Measurements from ENCODE around the gene GRID1.

GRID1 gene

DNA sequence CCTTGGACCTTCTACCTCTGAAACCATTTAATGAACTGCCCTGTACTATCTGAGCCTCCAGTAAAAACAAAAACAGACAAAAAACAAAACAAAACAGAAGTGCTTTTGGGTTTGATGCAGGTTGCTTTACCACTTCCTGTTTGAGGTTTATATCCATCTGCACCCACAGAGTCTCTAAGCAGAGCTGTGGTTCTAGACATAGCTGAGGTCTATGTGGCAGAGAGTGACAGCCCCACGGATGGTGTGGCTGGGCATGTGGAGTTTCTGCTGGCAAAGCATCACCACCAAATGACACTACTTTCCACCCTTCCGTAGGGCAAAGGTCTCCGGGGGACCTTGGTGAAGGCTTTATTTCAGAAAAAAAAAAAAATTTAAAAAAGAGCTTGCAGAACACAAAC is 754.2 kb downstream of the GRID1 start:
- TF ChIP-seq, protein P1, sequence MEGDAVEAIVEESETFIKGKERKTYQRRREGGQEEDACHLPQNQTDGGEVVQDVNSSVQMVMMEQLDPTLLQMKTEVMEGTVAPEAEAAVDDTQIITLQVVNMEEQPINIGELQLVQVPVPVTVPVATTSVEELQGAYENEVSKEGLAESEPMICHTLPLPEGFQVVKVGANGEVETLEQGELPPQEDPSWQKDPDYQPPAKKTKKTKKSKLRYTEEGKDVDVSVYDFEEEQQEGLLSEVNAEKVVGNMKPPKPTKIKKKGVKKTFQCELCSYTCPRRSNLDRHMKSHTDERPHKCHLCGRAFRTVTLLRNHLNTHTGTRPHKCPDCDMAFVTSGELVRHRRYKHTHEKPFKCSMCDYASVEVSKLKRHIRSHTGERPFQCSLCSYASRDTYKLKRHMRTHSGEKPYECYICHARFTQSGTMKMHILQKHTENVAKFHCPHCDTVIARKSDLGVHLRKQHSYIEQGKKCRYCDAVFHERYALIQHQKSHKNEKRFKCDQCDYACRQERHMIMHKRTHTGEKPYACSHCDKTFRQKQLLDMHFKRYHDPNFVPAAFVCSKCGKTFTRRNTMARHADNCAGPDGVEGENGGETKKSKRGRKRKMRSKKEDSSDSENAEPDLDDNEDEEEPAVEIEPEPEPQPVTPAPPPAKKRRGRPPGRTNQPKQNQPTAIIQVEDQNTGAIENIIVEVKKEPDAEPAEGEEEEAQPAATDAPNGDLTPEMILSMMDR (conservative IDR thresholded peaks at IDR 0.05; ENCODE audit: control insufficient read depth, insufficient read depth, low read depth, low read length) = no peak
- DNase-seq (ENCODE audit: low read depth) = no peak

DNA sequence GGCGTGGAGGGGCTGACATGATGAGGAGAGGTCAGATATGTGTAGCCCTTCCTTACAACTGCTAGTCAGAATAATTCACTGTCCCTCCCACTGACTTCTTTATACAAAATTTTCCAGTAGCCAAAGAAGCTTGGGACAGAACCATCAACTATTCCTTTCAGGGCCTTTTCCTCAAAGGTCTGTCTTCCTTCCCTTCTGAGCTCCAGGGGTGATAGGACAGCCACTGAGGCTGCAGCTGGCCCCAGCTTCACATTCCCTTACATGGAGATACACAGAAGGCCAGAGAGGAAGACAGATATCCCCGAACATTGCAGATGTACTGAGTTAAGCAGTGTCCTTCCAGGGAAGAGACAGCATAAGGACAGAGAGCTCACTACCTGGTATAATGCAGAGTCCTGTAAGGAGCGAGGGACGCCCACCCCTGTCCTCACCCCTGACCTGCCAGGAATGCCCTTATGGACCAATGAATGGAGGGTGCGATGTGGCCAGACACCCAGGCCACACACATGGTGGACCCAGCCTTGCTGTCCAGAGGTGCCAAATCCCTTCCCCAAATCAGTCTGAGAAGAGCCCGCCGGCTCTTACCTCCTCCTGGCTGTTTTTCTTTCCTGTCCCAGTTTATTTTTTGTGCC is 754.7 kb downstream of the GRID1 start:
- TF ChIP-seq, protein P1 (conservative IDR thresholded peaks at IDR 0.05; ENCODE audit: control insufficient read depth, insufficient read depth, low read depth, low read length) = no peak
- no peak for DNase-seq (ENCODE audit: low read depth)
- H3K4me3 ChIP-seq (ENCODE audit: control insufficient read depth, low read depth, low read length) = no peak overlapping the region

More for the DNA sequence above, 754.2 kb downstream of the GRID1 start:
- H3K4me3 ChIP-seq (ENCODE audit: control insufficient read depth, low read depth, low read length) = no peak overlapping the region

DNA sequence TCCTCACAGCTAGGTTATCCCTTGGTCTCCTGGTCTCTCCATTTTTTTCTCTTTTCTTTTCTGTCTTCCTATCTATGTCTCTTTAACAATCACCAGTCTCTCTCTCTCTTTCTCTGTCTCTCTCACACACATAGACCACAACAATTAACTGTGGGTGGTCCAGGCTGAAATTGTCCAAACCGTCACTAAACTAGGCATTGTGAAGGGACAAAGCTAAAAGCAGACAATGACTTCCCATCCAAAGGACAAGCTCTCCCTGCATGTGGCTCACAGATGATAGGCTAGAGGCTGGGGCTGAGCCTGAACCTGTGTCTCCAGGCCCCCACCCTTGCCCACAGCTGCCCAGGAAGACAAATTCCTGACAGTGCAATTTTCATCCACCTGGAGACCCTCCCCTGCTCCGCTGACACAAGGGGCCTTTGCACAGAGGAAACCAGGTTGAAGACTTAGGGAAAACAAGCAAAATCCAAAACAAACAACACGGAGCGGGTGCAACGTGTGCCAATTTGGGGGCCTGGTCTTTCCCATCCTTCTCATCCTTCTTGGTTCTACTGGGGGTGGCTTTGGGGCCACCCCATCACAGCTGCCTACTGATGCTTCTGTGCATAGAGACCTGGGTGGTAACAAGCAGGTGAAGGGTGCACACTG is 755.4 kb downstream of the GRID1 start:
- no peak for DNase-seq (ENCODE audit: low read depth)
- TF ChIP-seq, protein P1 (conservative IDR thresholded peaks at IDR 0.05; ENCODE audit: control insufficient read depth, insufficient read depth, low read depth, low read length) = no peak
- no peak overlapping the region for H3K4me3 ChIP-seq (ENCODE audit: control insufficient read depth, low read depth, low read length)

DNA sequence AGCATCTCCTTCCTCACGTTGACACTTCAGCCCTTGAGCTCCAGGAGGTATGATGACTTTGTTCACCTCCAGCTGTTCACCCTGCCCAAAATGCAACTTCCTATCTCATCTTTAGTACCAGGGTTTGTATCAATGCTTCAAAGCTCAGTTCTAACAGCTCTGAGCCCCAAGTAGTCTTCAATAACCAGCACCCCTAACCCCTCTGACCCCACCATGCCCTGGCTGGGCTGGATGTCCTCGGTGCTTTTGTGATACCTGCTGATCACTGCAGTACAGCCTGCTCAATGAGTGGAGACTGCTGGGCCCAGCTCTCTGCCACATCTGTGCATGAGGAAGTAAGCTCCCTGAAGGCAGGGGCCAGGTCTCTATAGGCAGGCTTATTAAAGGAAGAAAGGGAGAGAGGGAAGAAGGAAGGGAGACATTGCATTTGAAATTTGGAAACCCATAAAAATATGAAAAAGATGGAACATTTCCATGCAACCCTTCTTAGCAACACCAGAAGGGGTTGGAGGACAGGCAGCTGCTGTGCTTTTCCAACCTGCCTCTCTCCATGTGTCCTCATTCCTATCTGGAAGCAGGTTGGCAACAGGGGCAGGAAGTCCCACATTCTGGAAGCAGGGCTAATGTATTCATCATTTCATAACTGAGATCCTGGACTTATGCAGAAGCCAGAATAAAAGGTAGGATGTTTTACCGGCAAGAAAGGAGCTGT is 756.1 kb downstream of the GRID1 start:
- DNase-seq (ENCODE audit: low read depth) = no peak
- TF ChIP-seq, protein P1 (conservative IDR thresholded peaks at IDR 0.05; ENCODE audit: control insufficient read depth, insufficient read depth, low read depth, low read length) = no peak
- no peak overlapping the region for H3K4me3 ChIP-seq (ENCODE audit: control insufficient read depth, low read depth, low read length)

DNA sequence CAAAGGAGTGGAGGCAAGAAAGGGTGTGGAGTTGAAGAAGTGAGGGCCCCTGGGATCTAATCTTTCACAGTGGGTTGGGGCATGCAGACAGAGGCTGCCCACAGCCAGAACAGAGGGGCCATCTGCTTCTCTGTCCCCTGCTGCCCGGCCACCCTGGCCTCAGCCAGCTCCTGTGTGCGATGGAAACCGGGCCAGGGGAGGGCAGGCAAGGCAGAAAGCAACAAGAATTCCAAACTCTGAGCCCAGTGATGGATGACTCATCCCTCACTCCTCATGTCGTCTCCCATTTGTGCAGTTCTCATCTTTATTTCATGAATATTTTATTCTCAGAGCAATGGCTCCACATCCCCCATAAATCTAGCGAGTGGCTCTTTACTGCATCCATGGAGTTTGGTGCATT is 757.1 kb downstream of the GRID1 start:
- no peak overlapping the region for H3K4me3 ChIP-seq (ENCODE audit: control insufficient read depth, low read depth, low read length)
- no peak for DNase-seq (ENCODE audit: low read depth)
- TF ChIP-seq, protein P1 (conservative IDR thresholded peaks at IDR 0.05; ENCODE audit: control insufficient read depth, insufficient read depth, low read depth, low read length) = no peak

DNA sequence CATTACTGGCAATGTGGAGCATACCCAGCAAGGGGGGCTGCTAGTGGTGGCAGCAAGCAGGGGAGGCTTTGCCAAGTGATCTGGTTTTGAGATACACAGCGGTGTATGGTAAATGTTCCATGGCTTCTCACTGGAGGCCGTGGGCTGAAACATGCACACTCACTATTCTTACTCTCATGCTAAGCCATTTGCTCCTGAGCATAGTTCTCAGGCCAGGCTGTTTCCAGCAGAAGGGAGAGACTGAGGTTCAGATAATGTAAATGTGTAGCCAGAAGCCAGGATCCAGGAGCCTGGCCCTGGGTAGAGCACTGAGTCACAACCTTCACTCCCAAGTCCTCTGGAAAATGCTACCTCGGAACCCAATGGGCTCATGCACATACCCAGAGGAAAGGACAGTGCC is 757.9 kb downstream of the GRID1 start:
- DNase-seq (ENCODE audit: low read depth) = no peak
- TF ChIP-seq, protein P1 (conservative IDR thresholded peaks at IDR 0.05; ENCODE audit: control insufficient read depth, insufficient read depth, low read depth, low read length) = no peak
- H3K4me3 ChIP-seq (ENCODE audit: control insufficient read depth, low read depth, low read length) = no peak overlapping the region

Data from fibroblast of mammary gland (primary cell).